Activated CD4-positive, alpha-beta T cell treated with anti-CD3 and anti-CD28 coated beads, Interleukin-10, Interleukin-2, amounts not matched to agents 100 ng/mL and 50 ng/mL, durations not matched to agents 16 hours and 8 hours (primary cell): ENCODE data around the gene COX10.
"Not testable (repeated sequence)": the region's sequence is repeated elsewhere in the genome, so short reads cannot be mapped to it uniquely, and the experiment has no call there.

Source experiments
- DNase-seq: peaks from one replicate; pipeline ENCODE4 v3.0.0-alpha.2; 2020

Gene COX10

GRCh38 chr17:14125518-14126137 is 56.3 kb downstream of the COX10 start:
- no peak for DNase-seq

GRCh38 chr17:14133104-14133503 is 63.8 kb downstream of the COX10 start:
- no peak for DNase-seq

DNA sequence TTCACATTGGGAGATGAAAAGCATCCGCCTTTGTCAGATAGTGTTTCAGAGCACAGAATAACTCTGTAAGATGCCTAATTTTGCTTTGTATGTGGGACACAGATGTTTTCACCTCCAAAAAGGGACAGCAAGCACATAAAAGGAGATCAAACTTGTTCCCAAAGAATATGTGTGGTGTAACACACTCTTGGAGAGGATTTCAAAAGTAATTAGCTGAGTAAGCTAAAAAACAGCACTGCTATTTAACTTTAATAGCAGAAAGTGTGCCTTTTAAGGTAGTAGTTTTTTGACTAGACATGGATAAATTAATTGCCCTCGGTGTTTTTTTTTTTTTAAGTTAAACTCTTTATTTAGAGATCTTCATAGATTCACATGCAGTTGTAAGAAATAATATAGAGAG is 65.2 kb downstream of the COX10 start:
- DNase-seq: no peak

GRCh38 chr17:14135906-14136590 is 66.7 kb downstream of the COX10 start:
- no peak for DNase-seq

GRCh38 chr17:14138649-14139048 is 69.3 kb downstream of the COX10 start:
- no peak for DNase-seq

GRCh38 chr17:14143688-14144087 is 74.4 kb downstream of the COX10 start:
- DNase-seq: no peak

DNA sequence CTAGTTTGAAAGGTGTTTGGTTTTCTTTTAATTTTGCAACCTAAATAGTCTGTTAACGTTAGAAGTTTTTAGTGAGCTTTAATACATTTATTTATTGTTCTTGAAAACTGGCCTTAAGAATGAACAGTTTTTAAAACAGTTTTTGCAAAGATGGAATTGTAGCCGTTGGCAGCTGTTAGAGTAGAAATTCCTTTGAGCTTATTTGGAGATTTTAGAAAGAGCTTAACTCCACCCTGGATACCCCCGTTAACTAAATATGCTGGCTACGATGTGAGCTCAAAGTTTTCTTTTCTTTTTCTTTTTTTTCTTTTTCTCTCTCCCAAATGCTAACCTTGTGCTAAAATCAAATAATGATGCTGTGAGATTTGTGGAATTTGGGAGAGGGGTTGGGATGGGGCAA is 75.2 kb downstream of the COX10 start:
- DNase-seq: no peak

DNA sequence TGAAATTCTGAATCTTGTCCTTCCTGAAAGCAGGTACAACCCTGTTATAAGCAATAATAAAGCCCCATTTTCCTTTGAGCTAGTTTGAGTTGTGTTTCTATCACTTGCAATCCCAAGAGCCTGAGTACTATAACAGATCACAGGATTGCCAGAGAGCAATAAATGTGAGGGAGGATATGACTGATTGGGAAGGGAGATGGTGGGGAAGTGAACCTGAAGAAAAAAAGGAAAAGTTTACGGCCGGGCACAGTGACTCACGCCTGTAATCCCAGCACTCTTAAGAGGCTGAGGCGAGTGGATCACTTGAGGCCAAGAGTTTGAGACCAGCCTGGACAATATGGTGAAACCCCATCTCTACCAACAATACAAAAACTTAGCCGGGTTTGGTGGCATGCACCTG is 80.4 kb downstream of the COX10 start:
- no peak for DNase-seq

GRCh38 chr17:14150619-14151018 is 81.3 kb downstream of the COX10 start:
- no peak for DNase-seq

- DNase-seq: no peak
Observed at GRCh38 chr17:14152721-14153120, 83.4 kb downstream of the COX10 start.

DNA sequence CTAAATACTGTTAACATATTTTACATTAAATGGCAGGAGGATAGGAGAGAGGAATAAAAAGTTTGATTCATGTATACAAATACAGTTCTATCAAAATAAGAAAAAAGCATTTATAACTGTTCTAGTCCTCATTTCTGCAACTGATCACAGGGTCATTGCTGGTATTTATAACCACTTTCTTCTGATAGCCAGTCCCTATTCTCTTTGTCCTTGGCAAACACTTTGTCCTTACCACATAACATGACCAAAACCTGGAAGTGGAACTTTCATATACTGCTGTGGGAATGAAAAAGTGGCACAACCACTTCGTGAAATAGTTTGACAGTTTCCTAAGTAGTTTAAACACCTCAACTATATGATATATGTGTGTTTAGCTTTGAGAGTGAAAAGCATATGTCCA is 84.1 kb downstream of the COX10 start:
- DNase-seq: no peak

GRCh38 chr17:14156689-14157088 is 87.4 kb downstream of the COX10 start:
- no peak for DNase-seq

DNA sequence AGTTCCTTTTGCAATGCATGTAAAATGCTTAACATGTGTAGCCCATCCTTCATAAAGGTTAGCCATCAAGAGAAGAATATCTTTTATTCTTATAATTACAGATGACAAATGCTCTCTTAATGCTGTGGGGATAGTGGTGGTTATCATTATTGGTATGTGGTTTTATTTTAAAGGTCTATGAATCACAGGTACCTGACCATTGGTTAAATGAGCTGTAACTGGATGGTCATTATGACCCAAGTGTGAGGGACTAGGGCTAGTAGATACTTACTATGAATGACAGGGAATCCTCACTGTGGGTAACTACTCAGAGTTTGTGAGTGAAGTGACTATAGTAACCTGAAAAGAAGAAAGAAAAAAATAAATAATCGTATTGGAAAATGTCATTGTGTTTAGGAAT is 88.5 kb downstream of the COX10 start:
- no peak for DNase-seq

DNA sequence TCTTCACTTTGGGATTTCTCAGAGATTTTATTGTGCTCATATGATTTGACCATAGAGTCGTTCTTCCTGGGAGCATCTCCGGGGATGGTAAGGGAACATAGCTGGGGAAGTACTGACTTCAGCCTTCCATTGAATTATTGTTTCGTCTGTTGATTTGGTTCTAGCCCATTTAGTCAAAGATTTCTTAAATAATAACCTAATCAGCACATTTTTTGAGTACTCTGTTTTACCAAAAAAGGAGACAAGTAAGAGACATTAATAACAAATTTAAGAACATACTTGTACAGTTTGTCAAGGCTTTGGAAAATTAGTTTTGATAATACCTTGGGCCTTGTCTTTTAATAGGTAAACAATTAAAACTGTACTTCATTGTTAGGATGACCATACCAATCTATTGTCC is 89.4 kb downstream of the COX10 start:
- no peak for DNase-seq

- no peak for DNase-seq
Observed at GRCh38 chr17:14161419-14161818, 92.1 kb downstream of the COX10 start.

DNA sequence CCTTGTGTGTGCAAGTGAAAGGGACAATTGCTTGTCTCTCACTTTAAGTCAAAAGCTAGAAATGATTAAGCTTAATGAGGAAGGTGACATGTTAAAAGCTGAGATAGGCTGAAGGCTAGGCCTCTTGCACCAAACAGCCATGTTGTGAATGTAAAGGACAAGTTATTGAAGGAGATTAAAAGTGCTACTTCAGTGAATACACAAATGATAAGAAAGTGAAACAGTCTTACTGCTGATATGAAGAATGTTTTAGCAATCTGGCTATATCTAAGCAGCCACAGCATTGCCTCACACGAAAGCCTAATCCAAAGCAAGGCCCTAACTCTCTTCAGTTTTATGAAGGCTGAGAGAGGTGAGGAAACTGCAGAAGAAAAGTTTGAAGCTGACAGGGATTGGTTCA is 96.3 kb downstream of the COX10 start:
- peak; percentile 4 for DNase-seq

DNA sequence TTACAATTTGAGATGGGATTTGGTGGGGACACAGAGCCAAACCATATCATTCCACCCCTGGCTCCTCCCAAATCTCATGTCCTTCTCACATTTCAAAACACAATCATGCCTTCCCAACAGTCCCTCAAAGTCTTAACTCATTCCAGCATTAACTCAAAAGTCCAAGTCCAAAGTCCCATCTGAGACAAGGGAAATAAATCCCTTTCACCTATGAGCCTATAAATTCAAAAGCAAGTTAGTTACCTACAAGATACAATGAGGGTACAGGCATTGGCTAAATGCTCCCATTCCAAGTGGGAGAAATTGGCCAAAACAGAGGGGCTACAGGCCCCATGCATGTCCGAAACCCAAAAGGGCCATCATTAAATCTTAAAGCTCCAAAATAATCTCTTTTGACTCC is 98.5 kb downstream of the COX10 start:
- DNase-seq: not testable (repeated sequence)

- DNase-seq: no peak
Observed at GRCh38 chr17:14168582-14168981, 99.3 kb downstream of the COX10 start.

DNA sequence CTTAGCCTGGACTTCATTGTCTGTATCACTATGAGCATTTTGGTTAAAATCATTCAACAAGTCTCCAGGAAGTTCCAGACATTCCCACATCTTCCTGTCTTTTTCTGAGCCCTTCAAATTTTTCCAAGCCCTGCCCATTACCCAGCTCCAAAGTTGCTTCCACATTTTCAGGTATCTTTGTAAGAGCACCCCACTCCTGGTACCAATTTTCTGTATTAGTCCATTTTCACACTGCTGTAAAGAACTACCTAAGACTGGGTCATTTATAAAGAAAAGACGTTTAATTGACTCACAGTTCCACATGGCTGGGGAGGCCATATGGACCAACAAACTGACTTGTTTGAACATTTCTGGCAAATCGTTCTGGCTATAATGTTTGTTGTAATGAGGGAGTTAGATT is 100.0 kb downstream of the COX10 start:
- no peak for DNase-seq

- DNase-seq: no peak
Observed at GRCh38 chr17:14169901-14170300, 100.6 kb downstream of the COX10 start.

DNA sequence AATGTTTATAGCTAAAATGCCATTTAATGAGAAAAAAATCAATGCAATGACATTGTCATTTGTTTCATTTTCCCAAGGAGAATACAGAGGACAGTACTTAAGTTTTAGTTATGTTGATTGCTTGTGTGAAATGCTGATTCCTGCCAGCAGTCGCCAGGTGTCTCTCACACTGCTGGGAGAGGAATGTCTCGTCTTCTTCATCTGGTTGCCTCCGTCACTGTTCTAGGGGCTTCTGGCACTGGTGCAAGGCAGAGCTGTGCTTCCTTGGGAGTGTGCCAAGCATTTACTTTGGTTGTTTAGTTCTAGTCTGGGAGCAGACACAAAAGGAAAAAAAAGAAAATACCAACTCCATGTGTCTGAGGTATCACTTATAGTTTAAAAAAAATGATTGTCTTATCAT is 107.7 kb downstream of the COX10 start:
- DNase-seq: not testable (repeated sequence)

- DNase-seq: not testable (repeated sequence)
Observed at GRCh38 chr17:14177801-14178200, 108.5 kb downstream of the COX10 start.

GRCh38 chr17:14179951-14180350 is 110.6 kb downstream of the COX10 start:
- not testable (repeated sequence) for DNase-seq

GRCh38 chr17:14182084-14182483 is 112.8 kb downstream of the COX10 start:
- not testable (repeated sequence) for DNase-seq

- not testable (repeated sequence) for DNase-seq
Observed at GRCh38 chr17:14184536-14184935, 115.2 kb downstream of the COX10 start.
